Measurements from ENCODE around the gene CRTC3.

CRTC3 gene

GRCh38 chr15:90691982-90692773 is 162.5 kb downstream of the CRTC3 start:
- Histone ChIP-seq H3K27me3 (ENCODE audit: control insufficient read depth in 1 of 2, insufficient read depth in 2 of 2, low read length in 2 of 2) (no peaks in the 10 kb centered on the region), H3K9ac (ENCODE audit: low read depth in 1 of 2, low read length in 2 of 2) (no peak overlapping the region), H3K27ac (ENCODE audit: low read depth, low read length) (no peak overlapping the region), H3K4me1 (ENCODE audit: control insufficient read depth in 1 of 2, insufficient read depth in 2 of 2, low read length in 2 of 2) (no peaks in the 10 kb centered on the region), H3K36me3 (ENCODE audit: control insufficient read depth in 1 of 2, insufficient read depth in 2 of 2, low read length in 2 of 2) (no peaks in the 10 kb centered on the region), H3K9me3 (ENCODE audit: control insufficient read depth in 1 of 2, low read length in 2 of 2) (no peaks in the 10 kb centered on the region), H3K4me3 (ENCODE audit: low read depth in 1 of 2, low read length in 2 of 2) (no peak overlapping the region)

Measured in duodenal mucosa (tissue), 2 donors.